Measurements from ENCODE around the gene MTFMT.

DNA sequence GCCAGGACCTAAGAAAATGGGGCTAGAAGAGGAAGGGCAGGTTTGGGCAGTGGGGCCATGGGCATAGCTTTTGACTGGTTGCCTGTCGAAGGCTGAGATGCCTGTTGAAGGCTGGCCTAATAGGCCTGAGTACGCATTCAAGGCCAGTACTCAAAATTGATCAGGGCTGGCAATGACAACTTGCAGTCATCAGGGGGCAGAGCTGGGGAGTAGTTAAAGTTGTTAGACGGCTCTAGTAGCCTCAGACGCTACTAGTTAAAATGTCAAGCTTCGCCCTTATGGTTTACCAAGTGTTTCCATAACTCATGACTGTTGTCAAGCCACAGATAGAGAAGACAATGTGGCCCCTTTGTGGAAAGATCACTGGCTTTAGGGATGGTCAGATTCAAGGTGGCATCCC is 68.4 kb downstream of the MTFMT start:
- TF ChIP-seq SUZ12 (IDR thresholded peaks at IDR 0.05; ENCODE audit: extremely low read depth, insufficient read depth, insufficient read length) (no peak), YY1 (IDR thresholded peaks at IDR 0.05; ENCODE audit: insufficient read depth, insufficient read length) (no peak)

All from NT2/D1 (cell line).